GM23248 (cell line): Measurements from ENCODE around the gene DNPEP.

Experiments used
- EZH2 ChIP-seq: fragments of 200-600 bp; sonication (generic); IDR thresholded peaks from 2 replicates; pipeline ENCODE4 v1.6.1; 2018; ENCODE audit warnings: antibody characterized with exemption, mild to moderate bottlenecking; ENCODE audit not compliant: insufficient read depth, poor library complexity, severe bottlenecking
- EZH2phosphoT487 ChIP-seq: fragments of 200-600 bp; sonication (generic); IDR thresholded peaks from 2 replicates; pipeline ENCODE4 v1.6.1; 2018; ENCODE audit warnings: antibody characterized with exemption, moderate library complexity, mild to moderate bottlenecking, low read depth; ENCODE audit not compliant: insufficient read depth

GRCh38 chr2:219362072-219362471 is 25.6 kb downstream of the DNPEP start:
- no peak for TF ChIP-seq EZH2phosphoT487
- TF ChIP-seq EZH2 = no peak
